GM23338 (cell line): ENCODE results near the gene CDC42EP2.
A peak's percentile ranks its signal among the peaks of the same experiment; 100 is the strongest.

ENCODE experiments used
- CTCF ChIP-seq, 2 experiments: fragments of 200-600 bp in 1 of 2; sonication (generic) in 1 of 2; conservative IDR thresholded peaks; 2 replicates each; pipeline versions ENCODE4 v1.5.1 to v1.6.1; 2016 to 2017; ENCODE audit warnings: antibody characterized with exemption in 2 of 2, low read depth in 2 of 2, mild to moderate bottlenecking in 2 of 2, moderate library complexity in 1 of 2
- EZH2 ChIP-seq: fragments of 200-600 bp; sonication (generic); IDR thresholded peaks from one replicate; pipeline ENCODE4 v1.8.0; 2017; ENCODE audit warnings: antibody characterized with exemption, mild to moderate bottlenecking, low read depth; ENCODE audit not compliant: unreplicated experiment
- EZH2phosphoT487 ChIP-seq: fragments of 200-600 bp; sonication (generic); IDR thresholded peaks from one replicate; pipeline ENCODE4 v1.8.1; 2018; ENCODE audit warnings: antibody characterized with exemption; ENCODE audit not compliant: unreplicated experiment
- POLR2AphosphoS5 ChIP-seq: IDR thresholded peaks from 2 replicates; pipeline ENCODE4 v1.6.1; 2016; ENCODE audit warnings: antibody characterized with exemption, low read depth
- REST ChIP-seq: IDR thresholded peaks from one replicate; pipeline ENCODE4 v1.6.1; 2018; ENCODE audit warnings: antibody characterized with exemption; ENCODE audit not compliant: unreplicated experiment

- no peak for TF ChIP-seq CTCF (conservative IDR thresholded peaks at IDR 0.05; ENCODE audit: low read depth in 2 of 2)
- peak; percentile 45; the same call in 1 of the 2 replicates for TF ChIP-seq POLR2AphosphoS5
- TF ChIP-seq EZH2: no peak
- no peak for TF ChIP-seq REST
- TF ChIP-seq EZH2phosphoT487: no peak
Measured at GRCh38 chr11:65353900-65354264, 39.2 kb downstream of the CDC42EP2 start.
